Ishikawa (cell line): ENCODE results near the gene ERCC5.

ENCODE experiments used
- CEBPB ChIP-seq: IDR thresholded peaks from 2 replicates; pipeline ENCODE4 v1.6.1; 2012
- CREB1 ChIP-seq: IDR thresholded peaks from 2 replicates; pipeline ENCODE4 v1.6.1; 2012; ENCODE audit warnings: low read depth
- EGR1 ChIP-seq: IDR thresholded peaks from 2 replicates; pipeline ENCODE4 v1.6.1; 2012
- EP300 ChIP-seq: IDR thresholded peaks from 2 replicates; pipeline ENCODE4 v1.6.1; 2012; ENCODE audit warnings: borderline replicate concordance
- FOXM1 ChIP-seq: IDR thresholded peaks from 2 replicates; pipeline ENCODE4 v1.6.1; 2012; ENCODE audit warnings: low read depth, borderline replicate concordance
- MAX ChIP-seq: IDR thresholded peaks from 2 replicates; pipeline ENCODE4 v1.6.1; 2012
- NFIC ChIP-seq: IDR thresholded peaks from 2 replicates; pipeline ENCODE4 v1.6.1; 2012
- RAD21 ChIP-seq: IDR thresholded peaks from 2 replicates; pipeline ENCODE4 v1.6.1; 2012; ENCODE audit warnings: low read depth
- REST ChIP-seq: IDR thresholded peaks from 2 replicates; pipeline ENCODE4 v1.6.1; 2012; ENCODE audit warnings: low read depth, mild to moderate bottlenecking
- TAF1 ChIP-seq: IDR thresholded peaks from 2 replicates; pipeline ENCODE4 v1.6.1; 2012; ENCODE audit warnings: low read depth, mild to moderate bottlenecking
- TCF12 ChIP-seq: IDR thresholded peaks from 2 replicates; pipeline ENCODE4 v1.6.1; 2012; ENCODE audit warnings: low read depth
- TEAD4 ChIP-seq: IDR thresholded peaks from 2 replicates; pipeline ENCODE4 v1.6.1; 2012
- USF1 ChIP-seq: IDR thresholded peaks from 2 replicates; pipeline ENCODE4 v1.6.1; 2012
- YY1 ChIP-seq: IDR thresholded peaks from 2 replicates; pipeline ENCODE4 v1.6.1; 2012; ENCODE audit warnings: low read depth
- ZBTB7A ChIP-seq: IDR thresholded peaks from 2 replicates; pipeline ENCODE4 v1.6.1; 2012; ENCODE audit warnings: low read depth

ERCC5 gene

GRCh38 chr13:102846261-102847015 lies 606 bp downstream of the ERCC5 start:
- no peak for TF ChIP-seq NFIC
- TF ChIP-seq RAD21 = no peak
- TF ChIP-seq CEBPB = peak; percentile 43; the same call in 1 of the 2 replicates

- 0 out of 2 replicates have a peak, but pooled peaks have one; percentile 46 for TF ChIP-seq EGR1
- TF ChIP-seq USF1 = no peak
- no peak for TF ChIP-seq TEAD4
- TF ChIP-seq YY1 = no peak
- no peak for TF ChIP-seq FOXM1
- no peak for TF ChIP-seq REST
- TF ChIP-seq RAD21 = peak; percentile 66
- TF ChIP-seq EP300 = no peak
Measured at GRCh38 chr13:102847272-102848234, 1.7 kb downstream of the ERCC5 start.

GRCh38 chr13:102848956-102849355 lies 3.1 kb downstream of the ERCC5 start:
- TF ChIP-seq USF1 (no peak), NFIC (no peak), TAF1 (no peak), EGR1 (no peak), EP300 (no peak), TCF12 (no peak), REST (no peak), MAX (no peak), CEBPB (no peak), ZBTB7A (no peak), TEAD4 (no peak), YY1 (no peak), FOXM1 (no peak)

- TF ChIP-seq TCF12 = no peak
- no peak for TF ChIP-seq EP300
- TF ChIP-seq EGR1 = no peak
Measured at GRCh38 chr13:102852556-102852955, 6.7 kb downstream of the ERCC5 start.

GRCh38 chr13:102854675-102855074 lies 8.8 kb downstream of the ERCC5 start:
- TF ChIP-seq CREB1 = no peak
- no peak for TF ChIP-seq YY1
- TF ChIP-seq ZBTB7A = no peak
- TF ChIP-seq CEBPB = no peak
- TF ChIP-seq RAD21 = no peak
- TF ChIP-seq MAX = no peak
- no peak for TF ChIP-seq TAF1
- TF ChIP-seq EP300 = no peak
- TF ChIP-seq NFIC = no peak
- TF ChIP-seq USF1 = no peak
- TF ChIP-seq TEAD4 = no peak
- TF ChIP-seq EGR1 = no peak
